GM21515 (cell line): ENCODE data around the gene LNX2.
"Not testable (repeated sequence)": the region's sequence is repeated elsewhere in the genome, so short reads cannot be mapped to it uniquely, and the experiment has no call there.

ENCODE experiments used
- ATAC-seq: cut with Tn5 transposase; IDR thresholded peaks from one replicate; pipeline ENCODE4 v1.9.1; 2021; ENCODE audit not compliant: unreplicated experiment

Gene LNX2

GRCh38 chr13:27637289-27637626 is 16.9 kb upstream of the LNX2 start:
- ATAC-seq = no peak

GRCh38 chr13:27636589-27637288 is 16.4 kb upstream of the LNX2 start:
- no peak for ATAC-seq

GRCh38 chr13:27635266-27635665 is 14.9 kb upstream of the LNX2 start:
- no peak for ATAC-seq

- no peak for ATAC-seq
Measured at GRCh38 chr13:27634791-27635190, 14.5 kb upstream of the LNX2 start.

GRCh38 chr13:27634231-27634630 is 13.9 kb upstream of the LNX2 start:
- ATAC-seq = no peak

GRCh38 chr13:27632648-27633047 is 12.3 kb upstream of the LNX2 start:
- ATAC-seq = no peak

GRCh38 chr13:27632214-27632613 is 11.9 kb upstream of the LNX2 start:
- ATAC-seq = no peak

GRCh38 chr13:27631665-27632064 is 11.3 kb upstream of the LNX2 start:
- no peak for ATAC-seq

GRCh38 chr13:27631156-27631555 is 10.8 kb upstream of the LNX2 start:
- ATAC-seq = no peak

GRCh38 chr13:27628766-27629165 is 8.4 kb upstream of the LNX2 start:
- ATAC-seq = not testable (repeated sequence)

- ATAC-seq = no peak
Measured at GRCh38 chr13:27628081-27628480, 7.8 kb upstream of the LNX2 start.

GRCh38 chr13:27627380-27627779 is 7.1 kb upstream of the LNX2 start:
- ATAC-seq = no peak

GRCh38 chr13:27625839-27626238 is 5.5 kb upstream of the LNX2 start:
- no peak for ATAC-seq

- no peak for ATAC-seq
Measured at GRCh38 chr13:27624071-27624470, 3.7 kb upstream of the LNX2 start.

GRCh38 chr13:27622881-27623280 is 2.6 kb upstream of the LNX2 start:
- ATAC-seq = no peak

- ATAC-seq = no peak
Measured at GRCh38 chr13:27622102-27622820, 1.9 kb upstream of the LNX2 start.

- peak; percentile 54 for ATAC-seq
Measured at GRCh38 chr13:27621366-27622101, 1.2 kb upstream of the LNX2 start, which contains the start of gene POLR1D. TSS of gene POLR1D (plus strand) at chr13:27621892. CDS start at chr13:27621984, 92 bp downstream.

GRCh38 chr13:27621116-27621365 is 712 bp upstream of the LNX2 start:
- no peak for ATAC-seq

GRCh38 chr13:27619728-27620376 is 477 bp downstream of the LNX2 start:
- peak; percentile 34 for ATAC-seq

GRCh38 chr13:27619093-27619727 is 1.1 kb downstream of the LNX2 start:
- ATAC-seq = no peak

GRCh38 chr13:27617881-27618321 is 2.4 kb downstream of the LNX2 start:
- ATAC-seq = no peak
